SK-N-SH treated with all-trans-retinoic acid at 6 μM for 48 hours (cell line): ENCODE measurements around the gene STARD5.

Experiments
- ZFP3 ChIP-seq: fragments of 250-450 bp; sonication (Bioruptor Pico); IDR thresholded peaks from 2 replicates; pipeline ENCODE4 v1.5.0; 2020; ENCODE audit warnings: mild to moderate bottlenecking, moderate library complexity
- ZNF8 ChIP-seq: fragments of 450-650 bp; formaldehyde crosslinking; IDR thresholded peaks from 2 replicates; pipeline ENCODE4 v1.5.0; 2020; ENCODE audit warnings: mild to moderate bottlenecking, moderate library complexity

GRCh38 chr15:81277851-81278250 lies 46.1 kb downstream of the STARD5 start:
- TF ChIP-seq ZNF8 (no peak), ZFP3 (CRISPR knock-in tag) (no peak)
